Measurements from ENCODE around the gene SLC18B1. TPM values are rescaled to one million over a fixed set of nuclear protein-coding genes. Genes with fewer than 3 reads are reported as not detected.

SLC18B1 gene
- total and polyA plus RNA-seq, 2 of the 13 experiments (the other 11 are each of a cell fraction or from before 2014, with no cell fraction given): 11.4 to 13.8 TPM

- no peak for TF ChIP-seq PHF20 (CRISPR knock-in tag; IDR thresholded peaks at IDR 0.05)
- TF ChIP-seq IKZF5 (CRISPR knock-in tag; IDR thresholded peaks at IDR 0.05): peak; percentile 80
- no peak for TF ChIP-seq PRPF4 (IDR thresholded peaks at IDR 0.05; ENCODE audit: low read depth, low read length, poor library complexity, severe bottlenecking)
- no peak for TF ChIP-seq RFXAP (CRISPR knock-in tag; IDR thresholded peaks at IDR 0.05; ENCODE audit: borderline replicate concordance)
- no peak; the same call in 1 of the 2 replicates for TF ChIP-seq CHD4 (IDR thresholded peaks at IDR 0.05; ENCODE audit: borderline replicate concordance, low read length)
- TF ChIP-seq ZNF160 (CRISPR knock-in tag; IDR thresholded peaks at IDR 0.05): peak; percentile 44; the same call in 1 of the 2 replicates
- no peak for TF ChIP-seq ZNF577 (CRISPR knock-in tag; IDR thresholded peaks at IDR 0.05; ENCODE audit: borderline replicate concordance, low read depth)
- 0 out of 2 replicates have a peak, but pooled peaks have one; percentile 54 for TF ChIP-seq RBAK (CRISPR knock-in tag; IDR thresholded peaks at IDR 0.05)
- TF ChIP-seq ZSCAN29 (CRISPR knock-in tag; conservative IDR thresholded peaks at IDR 0.05): 0 out of 2 replicates have a peak, but pooled peaks have one; percentile 40
- TF ChIP-seq CREB1 (IDR thresholded peaks at IDR 0.05): peak; percentile 43; the same call in 1 of the 2 replicates
- TF ChIP-seq CREB1 (CRISPR knock-in tag; IDR thresholded peaks at IDR 0.05): peak; percentile 69
- peak; percentile 81 for TF ChIP-seq TBX2 (CRISPR knock-in tag; IDR thresholded peaks at IDR 0.05; ENCODE audit: borderline replicate concordance)
- no peak for TF ChIP-seq MLLT10 (CRISPR knock-in tag; IDR thresholded peaks at IDR 0.05)
- TF ChIP-seq ZBTB26 (CRISPR knock-in tag; IDR thresholded peaks at IDR 0.05; ENCODE audit: borderline replicate concordance): 0 out of 2 replicates have a peak, but pooled peaks have one; percentile 52
- TF ChIP-seq TAF1 (CRISPR knock-in tag; IDR thresholded peaks at IDR 0.05): no peak
- TF ChIP-seq ZBTB7A (CRISPR knock-in tag; IDR thresholded peaks at IDR 0.05): no peak
- TF ChIP-seq TBX3 (IDR thresholded peaks at IDR 0.05; ENCODE audit: borderline replicate concordance): peak; percentile 86; the same call in 1 of the 2 replicates
- no peak for TF ChIP-seq DZIP1 (CRISPR knock-in tag; IDR thresholded peaks at IDR 0.05)
- TF ChIP-seq ZNF691 (CRISPR knock-in tag; IDR thresholded peaks at IDR 0.05; ENCODE audit: borderline replicate concordance, low read depth): no peak
- peak; percentile 97 for TF ChIP-seq RXRB (CRISPR knock-in tag; IDR thresholded peaks at IDR 0.05; ENCODE audit: borderline replicate concordance)
- peak; percentile 80; the same call in 1 of the 2 replicates for TF ChIP-seq CCDC6 (CRISPR knock-in tag; IDR thresholded peaks at IDR 0.05)
- no peak for TF ChIP-seq DNMT1 (CRISPR knock-in tag; IDR thresholded peaks at IDR 0.05)
- peak; percentile 68; the same call in 1 of the 2 replicates for TF ChIP-seq ZNF761 (CRISPR knock-in tag; conservative IDR thresholded peaks at IDR 0.05)
- peak; percentile 58; the same call in 1 of the 2 replicates for TF ChIP-seq RFX3 (CRISPR knock-in tag; IDR thresholded peaks at IDR 0.05)
- TF ChIP-seq PRMT3 (CRISPR knock-in tag; IDR thresholded peaks at IDR 0.05; ENCODE audit: borderline replicate concordance, low read depth): no peak
- peak; percentile 72; the same call in 1 of the 2 replicates for TF ChIP-seq ARNTL (CRISPR knock-in tag; IDR thresholded peaks at IDR 0.05)
Observed at GRCh38 chr6:132734694-132735236, 63.7 kb downstream of the SLC18B1 start (continued).

Measured in HepG2 (cell line).